A549 treated with CpdA at 1 μM for 4 hours (cell line): ENCODE results near the gene MRNIP. TPM values are rescaled to one million over a fixed set of nuclear protein-coding genes. Genes with fewer than 3 reads are reported as not detected.

Experiments used
- total RNA-seq: library from RNA; stranded (reverse); fragments of 200-300 nt; extraction: Qiagen RNA extraction; gene quantifications from 5 replicates; pipeline ENCODE4 v1.2.3, GENCODE V29; 2022; ENCODE audit warnings: low read depth

Gene MRNIP
- total RNA-seq: 12.8 to 23.9 TPM (median 20.0 TPM) in 5 replicates

GRCh38 chr5:179858586-179859427 is at the start of gene MRNIP:
MRNIP (minus strand) TSS chr5:179858817; CDS start chr5:179858796, 21 bp downstream.

GRCh38 chr5:179907556-179908324 is 49.1 kb upstream of the MRNIP start, which contains the start of gene TBC1D9B:
TBC1D9B (minus strand) TSS chr5:179907897; CDS start chr5:179907821, 76 bp downstream.

GRCh38 chr5:179820483-179821297 is 37.9 kb downstream of the MRNIP start, which contains the start of gene SQSTM1:
SQSTM1 (plus strand) TSS chr5:179820905; CDS start chr5:179820937, 32 bp downstream.

GRCh38 chr5:179806250-179807048 is 52.2 kb downstream of the MRNIP start, which contains the start of gene MGAT4B:
MGAT4B (minus strand) TSS chr5:179806866; CDS start chr5:179806583, 283 bp downstream.

DNA sequence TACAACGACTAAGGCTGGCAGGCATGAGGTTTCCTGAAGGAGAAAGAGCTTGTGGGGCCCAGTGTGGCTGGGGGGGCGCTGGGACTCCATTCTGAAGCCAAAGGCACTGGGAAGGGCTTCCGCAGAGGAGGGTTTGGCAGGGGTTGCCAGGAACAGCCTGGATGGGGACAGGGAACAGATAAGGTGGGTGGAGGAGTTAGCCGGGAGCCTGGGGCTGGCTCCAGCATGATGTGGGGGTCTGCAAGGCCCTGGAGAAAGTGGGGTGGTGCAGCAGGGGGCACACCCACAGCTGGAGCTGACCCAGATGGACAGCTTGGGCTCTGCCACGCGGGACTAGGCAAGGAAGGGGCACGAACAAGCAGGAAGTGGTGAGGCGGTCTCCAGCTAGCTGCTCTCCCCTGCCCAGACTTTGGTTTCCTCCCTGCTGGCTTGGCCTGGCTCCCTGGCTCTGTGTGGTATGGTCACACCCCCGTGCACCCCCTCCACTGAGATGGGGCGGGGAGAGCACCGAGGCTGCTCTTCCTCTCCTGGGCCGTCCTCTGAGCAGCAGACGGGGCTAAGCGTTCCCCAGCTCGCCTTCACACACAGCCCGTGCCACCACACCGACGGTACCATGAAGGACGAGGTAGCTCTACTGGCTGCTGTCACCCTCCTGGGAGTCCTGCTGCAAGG is 65.0 kb downstream of the MRNIP start, which contains the start of gene LTC4S:
Gene LTC4S, plus strand, starts transcription at position 519 of the 672 bp plus-strand sequence. Its CDS starts 95 bp downstream, at position 614.

Other genes starting within 250 kb of the MRNIP start
- gene HNRNPH1, start 235.1 kb downstream of the MRNIP start, total RNA-seq: 487 to 731 TPM (median 520 TPM) in 5 replicates
- gene CBY3, start 177.8 kb downstream of the MRNIP start, total RNA-seq: not detected in 5 replicates
- 352 to 462 TPM (median 395 TPM) in 5 replicates for gene CANX, start 159.8 kb downstream of the MRNIP start, total RNA-seq
- gene MAML1, start 126.0 kb downstream of the MRNIP start, total RNA-seq: 18.3 to 21.6 TPM (median 21.2 TPM) in 5 replicates
- 0.16 TPM in 1 of 5 replicates, not detected in the others for gene LTC4S, start 64.8 kb downstream of the MRNIP start, total RNA-seq
- 233 to 272 TPM (median 255 TPM) in 5 replicates for gene MGAT4B, start 52.0 kb downstream of the MRNIP start, total RNA-seq
- 1,418 to 2,161 TPM (median 1,454 TPM) in 5 replicates for gene SQSTM1, start 37.9 kb downstream of the MRNIP start, total RNA-seq
- gene TBC1D9B, start 49.1 kb upstream of the MRNIP start, total RNA-seq: 56.1 to 69.8 TPM (median 59.9 TPM) in 5 replicates
- gene RNF130, start 212.9 kb upstream of the MRNIP start, total RNA-seq: 34.5 to 42.8 TPM (median 40.4 TPM) in 5 replicates